Stimulated activated CD4-positive, alpha-beta T cell treated with anti-CD3 and anti-CD28 coated beads, Interleukin-15, amount 100 ng/mL, for 1 hour (primary cell): ENCODE results near the gene NINL.
"Not testable (repeated sequence)": the region's sequence is repeated elsewhere in the genome, so short reads cannot be mapped to it uniquely, and the experiment has no call there.

Experiments
- DNase-seq, 2 donors: peaks; one replicate each; pipeline ENCODE4 v3.0.0-alpha.2; 2020; ENCODE audit warnings: low read depth in 1 of 2, low spot score in 1 of 2

NINL gene

GRCh38 chr20:25584905-25585704 lies at the start of gene NINL:
TSS of gene NINL (minus strand) at chr20:25585531. CDS start at chr20:25526587, 58,944 bp downstream.
- peak; percentile 9 to 16 for DNase-seq

- no peak for DNase-seq
Observed at GRCh38 chr20:25632940-25633790, 47.8 kb upstream of the NINL start.

- DNase-seq: not testable (repeated sequence)
Observed at GRCh38 chr20:25630615-25631014, 45.3 kb upstream of the NINL start.

DNA sequence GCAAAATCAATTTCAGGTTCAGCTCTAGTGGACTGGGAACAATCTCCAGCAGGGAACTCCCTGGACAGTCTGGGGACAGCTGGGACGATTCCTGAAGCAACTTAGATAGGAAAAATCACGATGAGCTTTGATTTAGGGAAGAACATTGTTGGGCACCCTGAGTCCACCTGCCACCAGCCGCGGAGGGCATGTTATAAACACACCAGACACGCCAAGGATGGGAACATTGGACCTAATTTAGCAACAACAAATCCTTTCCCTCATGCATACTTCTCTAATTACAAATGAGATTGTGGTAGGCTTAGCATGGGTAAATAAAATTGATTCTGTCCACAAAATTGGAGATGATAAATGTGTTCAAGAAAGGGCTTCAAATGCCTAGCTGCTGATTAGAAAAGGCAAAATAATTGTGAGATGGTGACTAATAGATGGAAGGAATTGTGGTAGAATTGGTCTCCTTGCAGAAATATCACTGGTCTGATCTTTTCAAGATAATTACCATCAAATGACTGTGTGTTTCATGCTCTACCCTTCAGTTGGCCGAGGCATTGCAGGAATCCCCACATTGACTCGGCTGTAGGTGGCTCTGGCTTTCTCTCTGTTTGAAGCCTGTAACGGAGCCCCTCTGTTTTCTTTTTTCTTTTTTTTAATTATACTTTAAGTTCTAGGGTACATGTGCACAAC lies 44.6 kb upstream of the NINL start:
- no peak for DNase-seq

DNA sequence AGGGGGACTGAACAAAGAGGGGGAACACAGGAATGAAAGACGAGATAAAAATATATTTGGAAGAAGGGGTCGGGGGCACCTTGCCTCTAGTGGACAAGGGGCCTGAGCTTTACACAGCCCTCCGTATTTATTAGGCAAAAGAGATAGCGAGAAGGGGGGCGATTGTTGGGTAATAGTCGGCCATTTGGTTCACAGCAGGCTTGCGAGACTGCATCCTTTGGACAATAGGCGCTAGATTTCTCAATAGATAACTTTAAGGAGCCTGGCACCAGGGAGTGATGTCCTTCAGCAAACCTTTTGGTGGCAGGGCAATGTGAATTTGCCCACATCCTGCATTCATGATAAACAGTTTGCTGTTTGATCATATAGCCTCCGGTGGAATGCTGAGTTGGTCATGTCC lies 41.4 kb upstream of the NINL start:
- no peak for DNase-seq

GRCh38 chr20:25624500-25624939 lies 39.2 kb upstream of the NINL start:
- DNase-seq: no peak

DNA sequence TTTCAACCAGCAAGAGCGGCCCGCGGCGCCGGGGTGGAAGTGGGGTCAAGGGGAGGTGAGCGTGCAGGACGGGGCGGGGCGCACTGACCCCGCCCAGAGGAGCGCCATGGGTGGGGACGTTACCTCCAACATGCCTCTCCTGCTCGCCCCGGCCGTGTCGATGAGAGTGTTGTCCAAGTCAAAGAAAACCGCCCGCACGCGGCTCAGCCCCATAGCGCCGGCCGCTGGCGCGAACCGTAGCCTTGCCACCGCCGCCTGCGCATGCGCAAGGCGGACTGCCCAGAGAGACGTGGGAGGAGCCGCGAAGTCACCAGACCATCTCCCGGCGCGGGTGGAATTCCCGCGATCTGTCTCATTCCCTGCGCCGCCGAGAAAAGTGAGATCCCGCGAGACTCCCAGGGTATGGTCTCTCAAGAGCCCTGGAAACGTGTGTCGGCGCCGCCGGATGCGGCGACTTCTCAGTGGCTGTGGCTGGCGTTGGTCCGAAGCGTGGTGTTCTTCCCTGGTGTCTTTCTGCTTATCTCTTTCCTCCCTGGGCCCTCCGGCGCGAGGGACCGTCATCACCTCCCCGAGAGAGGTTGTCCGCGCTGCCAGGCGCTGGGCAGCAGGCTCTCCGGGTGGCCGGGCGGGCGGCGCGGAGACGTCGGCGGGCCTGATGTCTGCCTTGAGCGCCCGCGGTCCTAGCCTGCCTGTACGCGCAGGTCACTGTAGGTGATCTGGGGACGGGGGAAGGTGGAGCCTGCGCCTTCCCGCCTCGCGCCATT lies 38.6 kb upstream of the NINL start, which contains the start of gene NANP:
NANP (minus strand) TSS at position 279 of the 764 bp plus-strand sequence; CDS start at position 213, 66 bp downstream.
- DNase-seq: peak; percentile 67 to 74

GRCh38 chr20:25623225-25623735 lies 37.9 kb upstream of the NINL start:
- DNase-seq: peak in 1 of 2 donors; percentile 3

DNA sequence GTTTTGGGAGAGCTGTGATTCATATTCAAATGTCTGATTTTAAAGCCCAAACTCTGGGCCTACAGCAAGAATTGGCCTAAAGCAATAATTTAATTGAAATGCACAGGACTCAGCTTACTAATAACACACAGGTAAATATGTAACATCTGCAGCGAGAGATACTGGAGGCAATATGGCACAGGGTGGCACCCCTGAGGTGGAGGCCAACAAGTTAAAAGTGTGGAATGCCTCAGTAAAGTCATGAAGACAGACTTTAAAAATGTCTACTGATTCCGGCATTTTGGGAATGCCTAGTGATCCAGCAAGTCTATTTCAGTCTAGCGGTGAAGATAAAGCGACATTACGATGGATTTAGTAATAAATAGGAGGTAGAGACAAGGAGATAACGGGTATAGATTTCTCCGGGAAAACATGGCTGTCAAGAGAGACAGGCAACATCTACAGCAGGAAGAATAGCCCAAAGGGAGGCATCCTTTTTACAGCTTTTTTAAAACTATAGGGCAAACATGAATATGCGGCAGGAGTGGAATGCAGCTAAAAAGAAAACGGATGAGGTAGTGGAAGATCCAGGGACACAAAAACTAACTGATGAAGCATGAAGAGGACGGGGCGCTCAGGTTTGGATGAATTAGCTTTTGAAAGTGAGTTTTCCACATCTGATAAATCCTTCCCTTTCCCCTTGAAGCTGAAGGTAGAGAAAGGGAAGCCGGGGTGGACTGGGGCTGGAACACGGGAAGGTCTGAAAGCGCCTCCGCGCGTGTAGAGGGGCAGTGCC lies 37.3 kb upstream of the NINL start:
- no peak for DNase-seq

DNA sequence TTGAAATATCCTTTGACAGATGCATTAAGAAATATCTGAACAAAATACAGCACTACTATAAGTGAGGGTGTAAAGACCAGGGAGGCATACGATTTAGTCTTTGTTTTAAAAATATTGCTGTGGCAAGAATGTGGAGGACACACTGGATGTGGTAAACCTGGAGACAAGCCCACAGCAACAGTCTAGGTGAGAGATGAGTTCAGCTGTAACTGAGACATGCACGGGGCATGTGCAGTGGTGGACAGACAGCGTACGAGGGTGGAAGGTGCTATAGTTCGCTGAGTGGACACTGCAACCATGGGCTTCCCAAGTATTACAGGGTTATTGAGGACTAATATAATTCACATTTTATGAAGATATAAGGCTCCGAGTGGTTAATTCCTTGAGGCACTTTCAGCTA lies 36.7 kb upstream of the NINL start:
- DNase-seq: no peak

- no peak for DNase-seq
Observed at GRCh38 chr20:25619514-25619913, 34.2 kb upstream of the NINL start.

- no peak for DNase-seq
Observed at GRCh38 chr20:25608774-25609173, 23.4 kb upstream of the NINL start.

DNA sequence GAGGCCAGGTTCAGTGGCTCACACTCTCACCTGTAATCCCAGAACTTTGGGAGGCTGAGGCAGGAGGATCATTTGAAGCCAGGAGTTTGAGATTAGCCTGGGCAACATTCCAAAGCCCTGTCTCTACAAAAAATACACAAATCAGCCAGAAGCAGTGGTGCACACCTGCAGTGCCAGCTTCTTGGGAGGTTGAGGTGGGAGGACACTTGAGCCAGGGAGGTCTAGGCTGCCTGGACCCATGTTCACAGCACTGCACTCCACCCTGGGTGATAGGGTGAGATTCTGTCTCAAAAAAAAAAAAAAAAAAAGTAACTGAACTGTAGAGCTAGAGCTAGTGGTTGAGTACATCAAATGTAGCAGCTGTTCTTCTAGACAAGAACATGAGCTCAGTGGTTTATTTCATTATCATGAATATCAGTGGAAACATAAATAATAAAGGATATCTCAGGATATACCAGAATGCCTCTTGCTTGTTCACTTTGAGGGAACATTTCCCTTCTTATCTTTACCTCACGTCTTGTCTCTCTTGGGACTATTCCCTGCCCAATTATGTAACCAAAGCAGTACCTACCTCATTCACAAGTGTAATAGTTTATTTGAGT lies 20.9 kb upstream of the NINL start:
- DNase-seq: no peak

GRCh38 chr20:25605148-25605547 lies 19.8 kb upstream of the NINL start:
- DNase-seq: no peak

DNA sequence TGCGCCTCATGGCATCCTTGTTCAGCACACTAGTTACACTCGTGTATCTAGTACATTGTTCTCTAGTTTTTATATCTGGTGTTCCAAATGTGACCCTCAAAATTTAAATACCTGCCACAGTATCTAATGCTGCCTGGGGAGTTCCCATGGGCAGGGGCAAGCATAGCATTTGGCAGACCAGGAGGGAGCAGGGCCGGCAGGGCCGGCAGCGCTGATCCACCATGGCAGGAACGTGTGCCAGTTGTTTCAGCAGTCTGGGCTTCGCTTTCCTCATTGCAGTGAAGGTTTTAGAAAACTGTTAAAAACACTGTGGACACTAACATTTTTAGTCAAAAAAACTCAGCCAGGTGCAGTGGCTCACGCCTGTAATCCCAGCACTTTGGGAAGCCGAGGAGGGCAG lies 19.3 kb upstream of the NINL start:
- no peak for DNase-seq

- DNase-seq: not testable (repeated sequence)
Observed at GRCh38 chr20:25602914-25603309, 17.6 kb upstream of the NINL start.

GRCh38 chr20:25602191-25602913 lies 17.0 kb upstream of the NINL start:
- DNase-seq: not testable (repeated sequence)

GRCh38 chr20:25601659-25602058 lies 16.3 kb upstream of the NINL start:
- no peak for DNase-seq

- no peak for DNase-seq
Observed at GRCh38 chr20:25600632-25601031, 15.3 kb upstream of the NINL start.
